Colonic mucosa (tissue), 4 donors: ENCODE measurements around the gene RASEF. TPM values are rescaled to one million over a fixed set of nuclear protein-coding genes. Genes with fewer than 3 reads are reported as not detected.

Experiments used
- DNase-seq: peaks from one replicate; pipeline ENCODE4 v3.0.0-alpha.2; 2020
- H3K27ac ChIP-seq: fragments of 200-600 bp; one replicate; pipeline ENCODE4 v1.8.0; 2021
- H3K27me3 ChIP-seq: fragments of 200-600 bp; one replicate; pipeline ENCODE4 v1.8.0; 2021
- H3K36me3 ChIP-seq: fragments of 200-600 bp; one replicate; pipeline ENCODE4 v1.8.0; 2021
- H3K4me1 ChIP-seq: fragments of 200-600 bp; one replicate; pipeline ENCODE4 v1.8.0; 2021; ENCODE audit warnings: mild to moderate bottlenecking
- H3K4me3 ChIP-seq: fragments of 200-600 bp; one replicate; pipeline ENCODE4 v1.8.0; 2021
- H3K9ac ChIP-seq, 2 donors: one replicate each; pipeline ENCODE4 v1.7.0; 2013; ENCODE audit warnings: control low read depth in 2 of 2, low read depth in 2 of 2, low read length in 2 of 2
- H3K9me3 ChIP-seq: fragments of 200-600 bp; one replicate; pipeline ENCODE4 v1.8.0; 2021
- intact Hi-C: fragments of 100-400 bp; cut with DNase I; formaldehyde crosslinking; loops from one replicate; pipeline ENCODE4 v1.14.1; 2022
- total RNA-seq, 2 donors: library from RNA; stranded (reverse); fragmentation: NEBNext Ultra II Directional in 1 of 2; extraction: Animal tissue kit (Norgen Biotek cat#: 25700) in 1 of 2; gene quantifications; one replicate each; pipeline ENCODE4 v1.2.1, GENCODE V29; 2021
- TF ChIP-seq, protein P1 (sequence below): fragments of 200-600 bp; IDR thresholded peaks from one replicate; pipeline ENCODE4 v1.8.0; 2022; ENCODE audit warnings: antibody characterized with exemption, mild to moderate bottlenecking
- donor health status: healthy.
- donor health status: DM: no; HTN: no; CAD: no.
- donor health status: DM: no; HTN: no; CAD: no.

Gene RASEF
- total RNA-seq, 2 donors from 2014 or later = 36.8 to 38.9 TPM

DNA sequence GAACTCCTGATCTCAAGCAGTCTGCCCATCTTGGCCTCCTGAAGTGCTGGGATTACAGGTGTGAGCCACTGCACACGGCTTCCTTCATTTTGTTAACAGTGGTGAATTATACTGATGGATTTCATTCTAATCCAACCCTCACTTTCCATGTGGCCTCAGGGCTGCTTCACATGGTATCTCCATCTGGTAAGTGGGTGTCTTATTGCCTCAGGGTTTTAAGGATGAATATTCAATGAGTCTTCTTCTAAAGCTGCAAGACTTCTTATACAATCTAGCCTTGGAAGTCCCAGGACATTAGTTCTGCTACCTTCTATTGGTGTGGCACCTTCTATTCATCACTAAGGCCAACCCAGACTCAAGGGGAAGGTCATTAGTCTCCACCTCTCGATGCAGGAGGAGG is 8.7 kb upstream of the RASEF start:
- H3K36me3 ChIP-seq = no peaks in the 10 kb centered on the region
- H3K4me3 ChIP-seq = no peak overlapping the region
- no peaks in the 10 kb centered on the region for H3K4me1 ChIP-seq
- H3K9ac ChIP-seq = no peak overlapping the region
- no peaks in the 10 kb centered on the region for H3K9me3 ChIP-seq
- intact Hi-C loops = no loop called here
- no peaks in the 10 kb centered on the region for H3K27me3 ChIP-seq
- TF ChIP-seq, protein P1, sequence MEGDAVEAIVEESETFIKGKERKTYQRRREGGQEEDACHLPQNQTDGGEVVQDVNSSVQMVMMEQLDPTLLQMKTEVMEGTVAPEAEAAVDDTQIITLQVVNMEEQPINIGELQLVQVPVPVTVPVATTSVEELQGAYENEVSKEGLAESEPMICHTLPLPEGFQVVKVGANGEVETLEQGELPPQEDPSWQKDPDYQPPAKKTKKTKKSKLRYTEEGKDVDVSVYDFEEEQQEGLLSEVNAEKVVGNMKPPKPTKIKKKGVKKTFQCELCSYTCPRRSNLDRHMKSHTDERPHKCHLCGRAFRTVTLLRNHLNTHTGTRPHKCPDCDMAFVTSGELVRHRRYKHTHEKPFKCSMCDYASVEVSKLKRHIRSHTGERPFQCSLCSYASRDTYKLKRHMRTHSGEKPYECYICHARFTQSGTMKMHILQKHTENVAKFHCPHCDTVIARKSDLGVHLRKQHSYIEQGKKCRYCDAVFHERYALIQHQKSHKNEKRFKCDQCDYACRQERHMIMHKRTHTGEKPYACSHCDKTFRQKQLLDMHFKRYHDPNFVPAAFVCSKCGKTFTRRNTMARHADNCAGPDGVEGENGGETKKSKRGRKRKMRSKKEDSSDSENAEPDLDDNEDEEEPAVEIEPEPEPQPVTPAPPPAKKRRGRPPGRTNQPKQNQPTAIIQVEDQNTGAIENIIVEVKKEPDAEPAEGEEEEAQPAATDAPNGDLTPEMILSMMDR = no peak
- DNase-seq = no peak
- H3K27ac ChIP-seq = no peak overlapping the region

DNA sequence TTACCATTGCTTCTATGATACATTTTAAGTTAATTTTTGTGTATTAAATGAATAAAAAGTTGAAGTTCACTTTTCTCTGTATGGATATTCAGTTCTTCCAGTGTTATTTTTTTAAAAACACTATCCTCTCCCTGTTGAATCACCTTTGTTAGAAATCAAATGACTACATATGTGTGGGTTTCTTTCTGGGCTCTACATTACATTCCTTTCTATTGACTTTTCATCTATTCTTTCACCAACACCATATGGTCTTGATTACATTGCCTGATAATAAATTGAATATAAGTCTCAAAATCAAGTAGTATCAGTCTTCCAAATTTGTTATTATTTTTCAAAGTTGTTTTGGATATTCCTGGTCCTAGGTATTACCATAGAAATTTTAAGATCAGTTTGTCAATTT is 7.3 kb upstream of the RASEF start:
- Histone ChIP-seq H3K27me3 (no peaks in the 10 kb centered on the region), H3K4me3 (no peak overlapping the region), H3K9ac (no peak overlapping the region), H3K4me1 (no peaks in the 10 kb centered on the region), H3K27ac (no peak overlapping the region), H3K36me3 (no peaks in the 10 kb centered on the region), H3K9me3 (no peaks in the 10 kb centered on the region)
- no peak for DNase-seq
- TF ChIP-seq, protein P1 = no peak
- intact Hi-C loops = no loop called here

DNA sequence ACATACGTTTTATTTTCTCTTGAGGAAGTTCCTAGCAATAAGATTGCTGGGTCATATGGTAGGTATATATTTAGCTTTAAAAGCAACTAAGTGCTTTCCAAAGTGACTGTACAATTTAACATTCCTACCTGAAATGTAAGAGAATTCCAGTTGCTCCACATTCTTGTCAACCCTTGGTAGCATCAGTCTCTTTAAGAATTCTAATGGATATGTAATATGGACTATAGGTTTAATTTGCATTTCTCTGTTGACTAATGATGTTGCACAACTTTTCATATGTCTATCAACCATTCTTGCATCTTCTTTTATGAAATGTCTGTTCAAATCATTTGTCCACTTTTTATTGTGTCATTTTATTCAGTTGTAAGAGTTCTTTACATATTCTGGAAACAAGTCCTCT is 6.7 kb upstream of the RASEF start:
- Histone ChIP-seq H3K27me3 (no peaks in the 10 kb centered on the region), H3K36me3 (no peaks in the 10 kb centered on the region), H3K9me3 (no peaks in the 10 kb centered on the region), H3K27ac (no peak overlapping the region), H3K4me1 (no peaks in the 10 kb centered on the region), H3K9ac (no peak overlapping the region), H3K4me3 (no peak overlapping the region)
- TF ChIP-seq, protein P1 = no peak
- intact Hi-C loops = no loop called here
- DNase-seq = no peak

DNA sequence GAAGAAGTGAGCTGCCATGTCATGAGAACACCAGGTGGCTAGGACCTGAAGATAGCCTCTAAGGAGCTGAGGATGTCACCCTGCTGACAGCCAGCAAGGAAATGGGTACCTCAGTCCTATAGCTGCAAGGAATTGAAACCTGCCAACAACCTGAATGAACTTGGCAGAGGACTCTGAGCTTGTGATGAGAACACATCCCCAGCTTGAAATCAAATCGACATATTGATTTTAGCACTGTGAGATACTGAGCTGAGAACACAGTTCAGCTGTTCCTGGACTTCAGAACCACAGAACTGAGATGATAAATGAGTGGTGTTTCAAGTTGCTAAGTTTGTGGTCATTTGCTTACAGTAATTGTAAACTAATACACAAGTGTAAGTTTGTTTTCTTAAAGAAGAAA is 5.5 kb upstream of the RASEF start:
- H3K36me3 ChIP-seq = no peaks in the 10 kb centered on the region
- TF ChIP-seq, protein P1 = no peak

DNA sequence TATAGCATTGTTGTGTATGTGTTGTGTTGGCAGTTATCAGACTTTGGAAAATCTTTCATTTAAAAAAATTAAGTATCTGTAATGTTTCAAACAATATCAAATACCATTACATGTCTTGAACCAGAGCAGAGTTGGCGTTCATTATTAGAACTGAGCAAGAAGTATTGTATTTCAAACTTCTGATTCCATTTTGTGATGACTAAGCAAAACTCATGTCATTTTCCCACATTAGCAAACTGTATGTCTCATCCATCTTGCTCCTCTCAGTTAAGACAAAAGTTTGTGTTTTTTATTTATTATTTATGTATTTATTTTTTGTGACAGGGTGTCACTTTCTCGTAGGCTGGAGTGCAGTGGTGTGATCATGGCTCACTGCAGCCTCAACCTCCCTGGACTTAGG is 4.6 kb upstream of the RASEF start:
- Histone ChIP-seq H3K9me3 (no peaks in the 10 kb centered on the region), H3K4me3 (no peak overlapping the region), H3K9ac (no peak overlapping the region), H3K27me3 (peaks cover 4% of the 10 kb centered on the region), H3K36me3 (no peaks in the 10 kb centered on the region), H3K27ac (no peak overlapping the region), H3K4me1 (no peaks in the 10 kb centered on the region)
- TF ChIP-seq, protein P1 = no peak
- intact Hi-C loops = no loop called here
- DNase-seq = no peak

More for the DNA sequence above, 5.5 kb upstream of the RASEF start:
- no peak for DNase-seq
- no peaks in the 10 kb centered on the region for H3K4me1 ChIP-seq
- no peaks in the 10 kb centered on the region for H3K9me3 ChIP-seq
- H3K27me3 ChIP-seq = no peaks in the 10 kb centered on the region
- no peak overlapping the region for H3K4me3 ChIP-seq
- intact Hi-C loops = no loop called here
- H3K9ac ChIP-seq = no peak overlapping the region
- H3K27ac ChIP-seq = no peak overlapping the region

DNA sequence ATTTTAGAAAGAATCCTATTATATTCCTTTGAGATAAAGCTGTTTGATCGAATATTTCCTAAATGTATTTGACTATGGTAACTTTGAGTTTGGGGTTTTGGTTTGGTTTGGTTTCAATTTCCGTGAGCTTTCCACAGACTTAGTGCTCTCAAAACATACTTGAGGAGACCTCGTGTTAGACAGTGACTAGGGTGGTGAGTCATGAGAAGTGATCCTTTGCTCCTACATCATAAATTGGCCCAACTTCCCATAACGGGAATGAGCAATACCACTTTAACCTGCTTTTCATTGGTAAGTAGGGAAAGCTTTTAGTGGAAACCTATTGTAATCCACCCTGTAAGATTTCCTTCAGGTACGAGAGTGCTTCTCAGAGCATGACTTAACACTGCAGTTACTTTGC is 3.8 kb upstream of the RASEF start:
- intact Hi-C loops = no loop called here

More for the DNA sequence above, 3.8 kb upstream of the RASEF start:
- TF ChIP-seq, protein P1 = no peak
- Histone ChIP-seq H3K36me3 (no peaks in the 10 kb centered on the region), H3K4me1 (no peaks in the 10 kb centered on the region), H3K27ac (no peak overlapping the region), H3K9ac (no peak overlapping the region), H3K9me3 (no peaks in the 10 kb centered on the region), H3K4me3 (no peak overlapping the region), H3K27me3 (peaks cover 4% of the 10 kb centered on the region)
- DNase-seq = no peak
